DMS79 treated with DMSO at 0.1 percent for 48 hours (cell line): ENCODE measurements around the gene TPST2.

Experiments
- DNase-seq: peaks from one replicate; lab custom pipeline; 2025; lab: John Stamatoyannopoulos, UW

The TPST2 gene

DNA sequence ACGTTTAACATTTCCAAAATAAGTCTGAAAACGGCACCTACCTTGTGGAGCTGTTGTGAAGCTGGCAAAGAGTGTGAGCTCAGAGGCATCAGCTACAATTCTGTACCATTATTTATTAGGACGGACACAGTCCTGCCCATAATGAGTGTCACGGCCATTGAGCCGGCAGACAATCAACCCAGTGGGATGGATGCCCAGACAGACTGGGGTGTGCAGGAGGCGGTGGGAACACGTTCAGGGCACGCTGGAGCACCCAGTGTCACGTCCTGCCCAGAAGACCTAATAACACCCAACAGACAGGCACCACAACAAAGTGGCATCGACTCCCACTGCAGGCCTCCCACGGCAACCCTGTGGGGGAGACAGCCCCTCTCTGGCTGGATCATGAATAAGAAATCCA lies 34.5 kb downstream of the TPST2 start:
- no peak for DNase-seq

DNA sequence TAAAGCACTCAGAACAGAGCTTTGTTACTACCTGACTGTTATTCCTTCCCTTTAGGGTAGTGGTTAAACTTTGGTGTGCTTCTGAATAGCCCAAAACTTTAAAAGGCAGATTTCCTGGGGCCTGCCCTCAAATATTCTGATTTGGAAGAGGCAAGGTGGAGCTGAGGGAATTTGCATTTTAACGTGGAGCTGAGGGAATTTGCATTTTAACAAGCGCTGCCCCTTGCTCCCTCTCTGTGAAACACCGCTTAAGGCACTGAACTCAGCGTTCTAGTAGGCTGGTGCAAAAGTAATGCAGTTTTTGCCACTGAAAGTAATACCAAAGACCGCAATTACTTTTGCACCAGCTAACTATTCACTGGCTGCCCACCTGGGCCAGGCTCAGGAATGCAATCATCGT lies 35.0 kb downstream of the TPST2 start:
- no peak for DNase-seq

GRCh38 chr22:26553056-26553752 lies 36.7 kb downstream of the TPST2 start:
- DNase-seq: peak; percentile 4

DNA sequence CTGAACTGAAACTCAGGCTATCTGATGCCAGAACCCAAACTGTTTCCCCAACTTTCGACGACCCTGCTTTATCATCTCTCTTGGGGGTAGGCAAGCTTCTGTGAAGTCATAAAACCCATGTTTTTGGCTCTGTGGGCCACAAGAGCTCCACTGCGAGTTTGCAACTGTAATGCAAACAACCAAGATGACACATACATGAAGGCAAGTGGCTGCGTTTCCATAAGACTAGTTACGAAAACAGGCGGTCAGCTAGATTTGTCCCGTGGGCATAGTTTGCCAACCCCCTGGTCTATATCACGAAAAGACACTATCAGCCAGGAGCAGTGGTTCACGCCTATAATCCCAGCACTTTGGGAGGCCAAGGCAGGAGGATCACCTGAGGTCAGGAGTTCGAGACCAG lies 37.5 kb downstream of the TPST2 start:
- no peak for DNase-seq

DNA sequence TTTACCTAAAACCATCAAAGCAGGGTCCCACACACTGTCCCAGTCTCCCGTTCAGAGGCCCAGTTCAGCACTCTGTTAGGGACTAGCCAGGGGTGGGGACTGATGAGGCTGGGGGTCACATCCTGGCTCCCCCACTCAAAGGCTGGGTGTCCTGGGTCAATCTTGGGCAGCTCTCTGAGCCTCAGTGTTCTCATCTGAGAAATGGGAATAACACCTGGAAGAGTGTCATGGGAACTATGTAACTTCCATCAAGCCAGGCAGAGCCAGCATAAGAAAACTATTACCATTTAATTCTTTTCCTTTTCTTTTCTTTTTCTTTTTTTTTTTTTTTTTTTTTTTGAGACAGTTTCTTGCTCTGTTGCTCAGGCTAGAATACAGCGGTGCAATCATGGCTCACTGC lies 38.4 kb downstream of the TPST2 start:
- DNase-seq: no peak

DNA sequence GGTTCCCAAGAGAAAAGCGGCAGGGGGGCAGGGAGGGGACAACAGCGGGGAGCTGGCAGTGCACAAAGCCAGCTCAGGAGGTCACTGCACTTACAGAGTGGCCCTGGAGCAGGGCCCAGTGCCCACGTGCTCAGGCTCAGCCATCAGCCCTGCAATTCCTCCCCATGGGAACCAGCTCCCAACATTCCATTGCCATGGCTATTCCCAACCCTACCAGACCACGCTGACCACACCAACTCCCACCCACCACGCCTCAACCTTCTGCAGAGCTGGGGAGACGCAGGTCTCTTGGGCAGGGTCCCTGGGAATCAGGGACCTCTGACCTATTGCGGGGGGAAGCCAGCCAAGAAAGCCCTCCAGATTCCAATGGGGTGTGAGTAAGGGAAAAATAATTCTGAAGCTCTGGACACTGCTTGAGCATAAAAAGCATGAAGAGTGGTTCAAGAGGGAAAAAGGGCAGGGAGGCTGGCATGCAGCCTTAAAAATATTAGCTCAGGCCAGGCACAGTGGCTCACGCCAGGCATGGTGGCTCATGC lies 39.4 kb downstream of the TPST2 start:
- DNase-seq: peak; percentile 35

GRCh38 chr22:26549902-26550497 lies 39.9 kb downstream of the TPST2 start:
- no peak for DNase-seq

DNA sequence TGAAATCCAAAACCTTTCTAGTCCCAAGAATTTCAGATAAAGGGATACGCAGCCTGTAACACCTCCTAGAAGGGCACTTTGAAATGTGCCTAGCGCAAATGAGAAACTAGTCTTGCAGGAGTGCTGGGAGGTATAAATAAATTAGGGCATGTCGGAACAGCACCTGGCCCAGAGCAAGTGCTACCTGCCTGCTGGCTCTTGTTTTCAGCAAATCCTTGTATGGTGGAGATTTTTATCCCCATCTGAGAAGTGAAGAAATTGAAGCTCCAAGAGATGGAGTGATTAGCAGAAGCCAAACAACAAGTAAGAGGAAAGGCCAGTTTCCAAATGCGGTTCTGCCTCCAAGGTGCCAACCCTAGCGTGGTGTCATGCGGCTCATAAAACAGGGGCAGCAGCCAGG lies 40.9 kb downstream of the TPST2 start:
- DNase-seq: peak; percentile 60

- no peak for DNase-seq
These were observed 41.6 kb downstream of the TPST2 start for GRCh38 chr22:26548303-26548702.

GRCh38 chr22:26547837-26548236 lies 42.1 kb downstream of the TPST2 start:
- DNase-seq: no peak

DNA sequence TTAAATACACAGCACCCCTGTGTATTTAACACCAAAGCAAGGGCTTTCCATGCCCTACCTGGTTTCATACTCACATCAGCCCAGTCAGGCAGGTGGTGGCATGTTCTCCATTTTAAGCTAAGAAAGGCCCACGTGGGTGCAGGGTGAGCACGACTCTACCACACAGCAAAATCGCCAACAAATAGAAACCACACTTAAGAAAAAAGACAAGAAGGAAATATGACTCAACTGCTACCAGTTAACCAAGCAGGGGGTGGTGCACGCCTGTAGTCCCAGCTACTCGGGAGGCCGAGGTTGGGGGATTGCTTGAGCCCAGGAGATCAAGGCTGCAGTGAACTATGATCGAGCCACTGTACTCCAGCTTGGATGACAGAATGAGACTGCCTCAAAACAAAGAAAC lies 42.5 kb downstream of the TPST2 start:
- no peak for DNase-seq

- peak; percentile 61 for DNase-seq
These were observed 43.6 kb downstream of the TPST2 start for GRCh38 chr22:26546282-26546681.

GRCh38 chr22:26545827-26546226 lies 44.1 kb downstream of the TPST2 start:
- DNase-seq: peak; percentile 12

GRCh38 chr22:26545385-26545784 lies 44.5 kb downstream of the TPST2 start:
- DNase-seq: no peak

DNA sequence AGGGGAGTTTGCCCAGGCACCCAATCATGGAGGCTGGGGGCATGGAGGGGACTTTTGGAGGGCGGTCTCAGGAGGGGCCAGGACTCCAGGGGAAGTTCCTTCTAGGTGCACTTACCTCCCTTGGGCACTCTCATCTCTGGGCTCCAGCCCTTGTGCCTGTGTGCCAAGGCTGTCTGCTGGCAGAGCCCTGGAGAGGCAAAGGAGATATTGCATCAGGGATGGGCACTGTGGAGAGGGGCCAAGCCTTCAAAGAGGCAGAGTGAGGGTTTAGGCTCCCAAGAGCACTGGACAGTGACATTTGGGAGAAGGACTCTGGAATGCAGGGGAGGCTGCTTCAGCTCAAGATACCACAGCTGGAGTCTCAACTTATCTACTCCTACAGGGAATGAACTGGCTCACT lies 45.4 kb downstream of the TPST2 start:
- no peak for DNase-seq

DNA sequence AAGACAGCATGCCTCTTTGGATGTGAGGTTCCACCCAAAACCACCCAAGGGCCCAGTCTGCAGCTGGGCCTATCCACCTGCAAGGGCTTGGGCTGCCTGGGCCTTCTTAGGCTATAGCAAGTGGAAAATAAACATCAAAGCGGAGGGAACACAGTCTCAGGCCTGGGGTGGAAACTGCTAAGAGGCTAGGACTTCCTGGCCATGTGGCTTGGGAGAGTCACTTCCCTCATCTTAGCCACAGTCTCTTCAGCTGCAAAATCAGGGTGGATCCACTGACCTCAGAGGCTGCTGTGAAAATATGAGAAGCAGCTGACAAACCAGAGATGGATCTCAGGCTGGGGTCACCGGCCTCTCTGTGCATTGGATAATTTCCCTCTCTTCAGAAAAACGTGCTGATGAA lies 47.1 kb downstream of the TPST2 start:
- no peak for DNase-seq

DNA sequence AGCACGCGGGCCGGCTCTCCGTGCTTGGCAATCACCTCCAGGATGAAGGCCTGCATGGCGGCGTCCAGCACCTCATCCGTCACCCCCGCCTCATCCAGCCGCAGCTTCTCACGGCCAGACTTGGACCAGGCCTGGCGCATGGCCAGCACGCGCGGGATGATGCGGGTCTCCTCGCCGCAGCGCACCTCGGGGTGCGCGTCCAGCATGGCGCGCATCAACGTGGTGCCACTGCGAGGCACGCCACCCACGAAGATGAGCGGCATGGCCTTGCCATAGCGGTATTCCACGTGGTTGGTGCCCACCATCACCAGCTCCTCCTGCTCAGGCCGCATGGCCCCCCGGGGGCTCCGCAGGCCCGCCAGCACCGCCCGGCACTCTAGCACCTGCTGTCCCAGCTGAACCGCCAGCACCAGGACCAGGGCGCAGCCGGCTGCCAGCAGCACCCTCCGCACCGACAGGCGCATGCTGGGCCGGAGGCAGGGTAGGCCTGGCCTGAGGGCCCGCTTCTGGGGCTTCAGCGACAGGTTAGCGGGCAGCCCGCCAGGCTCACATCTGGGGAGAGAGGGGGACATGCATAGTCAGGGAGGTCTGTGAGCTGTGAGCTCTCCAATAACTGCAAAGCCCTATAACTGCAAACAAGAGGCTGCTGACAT lies 48.6 kb downstream of the TPST2 start:
- no peak for DNase-seq

DNA sequence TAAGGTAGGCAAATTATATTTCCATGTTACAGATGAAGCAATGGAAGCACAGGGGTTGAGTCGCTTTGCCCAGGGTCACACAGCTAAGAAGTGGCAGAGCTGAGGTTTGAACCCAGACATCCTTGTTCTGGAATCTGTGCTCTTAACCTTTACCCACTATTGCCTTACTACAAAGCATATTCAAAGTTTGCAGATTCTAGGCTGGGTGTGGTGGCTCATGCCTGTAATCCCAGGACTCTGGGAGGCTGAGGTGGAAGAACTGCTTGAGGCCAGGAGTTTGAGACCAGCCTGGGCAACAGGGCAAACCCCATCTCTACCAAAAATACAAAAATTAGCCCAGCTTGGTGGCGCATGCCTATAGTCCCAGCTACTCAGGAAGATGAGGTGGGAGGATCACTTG lies 49.8 kb downstream of the TPST2 start:
- DNase-seq: no peak

DNA sequence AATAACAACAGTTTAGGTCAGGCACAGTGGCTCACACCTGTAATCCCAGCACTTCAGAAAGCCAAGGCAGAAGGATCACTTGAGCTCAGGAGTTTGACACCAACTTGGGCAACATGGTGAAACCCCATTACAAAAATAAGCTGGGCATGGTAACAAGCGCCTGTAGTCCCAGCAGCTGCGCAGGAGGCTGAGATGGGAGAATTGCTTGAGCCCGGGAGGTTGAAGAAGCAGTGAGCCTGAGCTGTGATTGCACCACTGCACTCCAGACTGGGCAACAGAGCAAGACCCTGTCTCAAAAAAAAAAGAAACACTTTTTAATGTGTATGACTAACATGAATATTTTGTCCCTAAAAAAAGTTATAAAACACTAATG lies 53.2 kb downstream of the TPST2 start:
- DNase-seq: no peak

DNA sequence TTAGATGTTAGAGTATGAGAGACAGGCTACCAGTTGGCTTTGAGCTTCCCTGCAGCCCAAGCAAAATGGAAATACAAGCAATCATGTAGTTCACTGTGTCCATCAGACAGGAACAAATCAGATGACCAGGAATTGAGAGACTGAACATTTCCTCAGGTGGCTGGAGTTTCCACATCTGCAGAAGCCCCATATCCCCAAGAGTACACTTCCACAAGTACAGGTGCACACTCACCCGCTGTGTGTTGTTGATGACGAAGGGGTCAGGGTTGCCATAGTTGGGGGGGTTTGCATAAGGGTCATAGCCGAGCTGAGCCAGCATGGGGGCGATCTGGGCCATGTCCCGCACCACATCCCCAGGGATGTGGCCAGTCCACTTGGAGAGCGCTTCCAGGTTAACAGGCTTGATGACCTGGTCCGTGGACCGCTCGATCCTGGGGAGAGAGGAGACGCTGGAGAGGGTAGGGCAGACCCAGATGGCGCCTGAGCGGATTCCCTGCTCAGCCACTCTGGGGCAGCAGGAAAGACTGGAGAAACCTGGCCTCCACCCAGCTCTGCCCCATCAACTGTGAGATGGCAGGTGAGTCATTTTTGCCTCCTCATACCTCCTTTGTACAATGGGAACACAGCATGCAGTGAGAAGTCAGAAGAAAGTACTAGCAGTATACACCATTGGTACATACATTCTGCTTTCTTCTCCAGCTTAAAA lies 53.7 kb downstream of the TPST2 start:
- DNase-seq: no peak

- no peak for DNase-seq
These were observed 54.4 kb downstream of the TPST2 start for GRCh38 chr22:26535603-26535908.

DNA sequence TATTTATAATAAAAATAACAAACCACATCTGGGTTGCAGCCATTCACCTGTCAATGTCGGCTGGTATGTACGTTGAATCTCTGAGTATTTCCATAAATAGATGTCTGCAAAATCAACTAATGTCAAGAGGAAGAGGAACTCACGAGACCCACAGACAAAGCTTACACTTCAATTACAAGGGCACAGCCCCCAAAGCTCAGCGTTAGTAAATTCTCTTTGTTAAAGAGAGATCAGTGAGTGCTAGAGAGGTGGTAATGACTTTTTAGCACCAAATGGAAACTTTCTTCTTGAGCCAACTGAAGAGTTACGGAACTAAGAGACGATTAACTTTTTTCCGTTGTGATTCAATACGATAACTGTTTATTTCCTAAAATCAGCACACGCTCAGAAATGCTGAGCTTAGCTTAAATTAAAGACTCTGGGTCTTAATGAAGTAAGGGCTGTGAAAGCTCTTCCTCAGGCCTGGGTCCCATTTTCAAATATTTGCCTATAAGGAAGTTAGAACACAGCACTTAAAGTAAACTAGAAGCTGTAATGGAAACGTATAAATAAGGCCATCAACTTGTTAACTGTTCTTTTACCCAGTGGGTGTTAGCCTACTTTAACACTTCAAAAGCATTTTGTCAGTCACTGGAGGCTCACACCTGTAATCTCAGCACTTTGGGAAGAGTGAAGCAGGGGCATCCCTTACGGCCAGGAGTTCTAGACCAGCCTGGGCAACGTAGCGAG lies 54.9 kb downstream of the TPST2 start:
- no peak for DNase-seq
